DMS153 treated with DMSO at 0.1 percent for 48 hours (cell line): ENCODE measurements around the gene COPZ1.
A peak's percentile ranks its signal among the peaks of the same experiment; 100 is the strongest.

Experiments used
- DNase-seq: peaks from one replicate; lab custom pipeline; 2025; ENCODE audit not compliant: unreplicated experiment; lab: John Stamatoyannopoulos, UW

The COPZ1 gene

GRCh38 chr12:54357506-54358190 lies 32.7 kb downstream of the COPZ1 start:
- DNase-seq, result no peak

GRCh38 chr12:54358191-54358944 lies 33.4 kb downstream of the COPZ1 start:
- peak; percentile 68 for DNase-seq

- peak; percentile 98 for DNase-seq
These were observed 34.2 kb downstream of the COPZ1 start for GRCh38 chr12:54358945-54359761.

GRCh38 chr12:54359762-54360351 lies 34.9 kb downstream of the COPZ1 start:
- DNase-seq, result no peak

GRCh38 chr12:54360717-54361456 lies 36.0 kb downstream of the COPZ1 start:
- peak; percentile 62 for DNase-seq

GRCh38 chr12:54363047-54363446 lies 38.1 kb downstream of the COPZ1 start:
- DNase-seq, result no peak

GRCh38 chr12:54363618-54364017 lies 38.7 kb downstream of the COPZ1 start:
- DNase-seq, result no peak

GRCh38 chr12:54364413-54364812 lies 39.5 kb downstream of the COPZ1 start, which contains the start of gene GPR84:
TSS of gene GPR84 (minus strand) at chr12:54364486. CDS start at chr12:54363851, 635 bp downstream.
- no peak for DNase-seq

- DNase-seq, result no peak
These were observed 43.2 kb downstream of the COPZ1 start for GRCh38 chr12:54368025-54368708.

GRCh38 chr12:54368709-54369596 lies 44.0 kb downstream of the COPZ1 start:
- DNase-seq, result peak; percentile 75

- no peak for DNase-seq
These were observed 44.7 kb downstream of the COPZ1 start for GRCh38 chr12:54369597-54370131.

GRCh38 chr12:54370171-54370730 lies 45.3 kb downstream of the COPZ1 start:
- no peak for DNase-seq

GRCh38 chr12:54371328-54372112 lies 46.6 kb downstream of the COPZ1 start:
- DNase-seq, result peak; percentile 77

GRCh38 chr12:54372113-54372806 lies 47.3 kb downstream of the COPZ1 start:
- DNase-seq, result no peak

- DNase-seq, result no peak
These were observed 49.0 kb downstream of the COPZ1 start for GRCh38 chr12:54373649-54374561.
